Measurements from ENCODE around the gene ZNF827. TPM values are rescaled to one million over a fixed set of nuclear protein-coding genes. Genes with fewer than 3 reads are reported as not detected.

ZNF827 gene
- polyA plus RNA-seq, 1 donor (not counting 4 experiments of a cell fraction or from before 2014, with no cell fraction given), result 4.7 TPM

- peaks cover 0 to 1% of the 10 kb centered on the region in 2 experiments for H3K36me3 ChIP-seq (ENCODE audit: control insufficient read depth in 2 of 2, extremely low read depth in 1 of 2, insufficient read depth in 2 of 2, low read length in 2 of 2)
- H3K4me3 ChIP-seq (ENCODE audit: control insufficient read depth in 2 of 3, extremely low read depth in 1 of 3, insufficient read depth in 2 of 3, low read depth in 1 of 3, low read length in 3 of 3), result no peak overlapping the region
- no peaks in the 10 kb centered on the region for H4K20me1 ChIP-seq (ENCODE audit: control insufficient read depth, extremely low read depth, insufficient read depth, low read length)
- dilution Hi-C loops (cut with MboI; ENCODE audit: extremely low pct_ligation_motif_present, low sequenced_read_pairs), result no loop called here
- DNase-seq (ENCODE audit: low read depth, low spot score) (no peak), FAIRE-seq (no peak)
- no peak overlapping the region for H3K4me2 ChIP-seq (ENCODE audit: control insufficient read depth, extremely low read depth, insufficient read depth, low read depth, low read length)
- H3K79me2 ChIP-seq (ENCODE audit: control insufficient read depth, insufficient read depth, low read length), result no peaks in the 10 kb centered on the region
- no peak overlapping the region for H3K27ac ChIP-seq (ENCODE audit: control insufficient read depth, insufficient read depth, low read length)
- H3K4me1 ChIP-seq (ENCODE audit: control insufficient read depth, extremely low read depth, insufficient read depth, low read length), result no peaks in the 10 kb centered on the region
- H3K9ac ChIP-seq (ENCODE audit: control insufficient read depth, extremely low read depth, insufficient read depth, low read length), result no peak overlapping the region
- TF ChIP-seq EZH2 (IDR thresholded peaks at IDR 0.05; ENCODE audit: low read length), result no peak
- H3K9me3 ChIP-seq (ENCODE audit: control insufficient read depth, low read depth, low read length), result no peaks in the 10 kb centered on the region
- H3K27me3 ChIP-seq (ENCODE audit: control insufficient read depth, extremely low read depth, insufficient read depth, low read length), result no peaks in the 10 kb centered on the region
- no peaks in the 10 kb centered on the region for H3K9me1 ChIP-seq (ENCODE audit: control insufficient read depth, extremely low read depth, insufficient read depth, low read length)
- H2AFZ ChIP-seq (ENCODE audit: control insufficient read depth, low read length), result no peak overlapping the region
These were observed 77.7 kb downstream of the ZNF827 start for GRCh38 chr4:145860897-145861296.

- no peaks in the 10 kb centered on the region for H3K9me3 ChIP-seq (ENCODE audit: control insufficient read depth, low read depth, low read length)
- no peaks in the 10 kb centered on the region for H4K20me1 ChIP-seq (ENCODE audit: control insufficient read depth, extremely low read depth, insufficient read depth, low read length)
- no peaks in the 10 kb centered on the region for H3K27me3 ChIP-seq (ENCODE audit: control insufficient read depth, extremely low read depth, insufficient read depth, low read length)
- H3K4me2 ChIP-seq (ENCODE audit: control insufficient read depth, extremely low read depth, insufficient read depth, low read depth, low read length), result no peak overlapping the region
- H2AFZ ChIP-seq (ENCODE audit: control insufficient read depth, low read length), result no peak overlapping the region
- H3K79me2 ChIP-seq (ENCODE audit: control insufficient read depth, insufficient read depth, low read length), result no peaks in the 10 kb centered on the region
- peaks cover 0 to 1% of the 10 kb centered on the region in 2 experiments for H3K36me3 ChIP-seq (ENCODE audit: control insufficient read depth in 2 of 2, extremely low read depth in 1 of 2, insufficient read depth in 2 of 2, low read length in 2 of 2)
- H3K9ac ChIP-seq (ENCODE audit: control insufficient read depth, extremely low read depth, insufficient read depth, low read length), result no peak overlapping the region
- no peak for FAIRE-seq
- no peak overlapping the region for H3K27ac ChIP-seq (ENCODE audit: control insufficient read depth, insufficient read depth, low read length)
- dilution Hi-C loops (cut with MboI; ENCODE audit: extremely low pct_ligation_motif_present, low sequenced_read_pairs), result no loop called here
- H3K4me3 ChIP-seq (ENCODE audit: control insufficient read depth in 2 of 3, extremely low read depth in 1 of 3, insufficient read depth in 2 of 3, low read depth in 1 of 3, low read length in 3 of 3), result no peak overlapping the region
- DNase-seq (ENCODE audit: low read depth, low spot score), result no peak
- H3K4me1 ChIP-seq (ENCODE audit: control insufficient read depth, extremely low read depth, insufficient read depth, low read length), result no peaks in the 10 kb centered on the region
- TF ChIP-seq CTCF (optimal IDR thresholded peaks at IDR 0.05 in 1 of 3, IDR thresholded peaks at IDR 0.05 in 1 of 3, conservative IDR thresholded peaks at IDR 0.05 in 1 of 3; ENCODE audit: extremely low read depth in 1 of 3, insufficient read depth in 2 of 3, low read length in 3 of 3) (no peak), EZH2 (IDR thresholded peaks at IDR 0.05; ENCODE audit: low read length) (no peak)
- H3K9me1 ChIP-seq (ENCODE audit: control insufficient read depth, extremely low read depth, insufficient read depth, low read length), result no peaks in the 10 kb centered on the region
These were observed 78.2 kb downstream of the ZNF827 start for GRCh38 chr4:145860446-145860845.

GRCh38 chr4:145859926-145860325 lies 78.7 kb downstream of the ZNF827 start:
- Histone ChIP-seq H3K79me2 (ENCODE audit: control insufficient read depth, insufficient read depth, low read length) (no peaks in the 10 kb centered on the region), H3K36me3 (ENCODE audit: control insufficient read depth in 2 of 2, extremely low read depth in 1 of 2, insufficient read depth in 2 of 2, low read length in 2 of 2) (peaks cover 0 to 1% of the 10 kb centered on the region in 2 experiments), H3K27me3 (ENCODE audit: control insufficient read depth, extremely low read depth, insufficient read depth, low read length) (no peaks in the 10 kb centered on the region), H3K4me3 (ENCODE audit: control insufficient read depth in 2 of 3, extremely low read depth in 1 of 3, insufficient read depth in 2 of 3, low read depth in 1 of 3, low read length in 3 of 3) (no peak overlapping the region), H2AFZ (ENCODE audit: control insufficient read depth, low read length) (no peak overlapping the region), H4K20me1 (ENCODE audit: control insufficient read depth, extremely low read depth, insufficient read depth, low read length) (no peaks in the 10 kb centered on the region), H3K9ac (ENCODE audit: control insufficient read depth, extremely low read depth, insufficient read depth, low read length) (no peak overlapping the region), H3K4me1 (ENCODE audit: control insufficient read depth, extremely low read depth, insufficient read depth, low read length) (no peaks in the 10 kb centered on the region), H3K27ac (ENCODE audit: control insufficient read depth, insufficient read depth, low read length) (no peak overlapping the region), H3K9me3 (ENCODE audit: control insufficient read depth, low read depth, low read length) (no peaks in the 10 kb centered on the region), H3K4me2 (ENCODE audit: control insufficient read depth, extremely low read depth, insufficient read depth, low read depth, low read length) (no peak overlapping the region), H3K9me1 (ENCODE audit: control insufficient read depth, extremely low read depth, insufficient read depth, low read length) (no peaks in the 10 kb centered on the region)
- dilution Hi-C loops (cut with MboI; ENCODE audit: extremely low pct_ligation_motif_present, low sequenced_read_pairs), result no loop called here
- DNase-seq (ENCODE audit: low read depth, low spot score), result no peak
- FAIRE-seq, result no peak
- TF ChIP-seq EZH2 (IDR thresholded peaks at IDR 0.05; ENCODE audit: low read length) (no peak), CTCF (optimal IDR thresholded peaks at IDR 0.05 in 1 of 3, IDR thresholded peaks at IDR 0.05 in 1 of 3, conservative IDR thresholded peaks at IDR 0.05 in 1 of 3; ENCODE audit: extremely low read depth in 1 of 3, insufficient read depth in 2 of 3, low read length in 3 of 3) (no peak)
